ENCODE results near the gene STK10.

Gene STK10

DNA sequence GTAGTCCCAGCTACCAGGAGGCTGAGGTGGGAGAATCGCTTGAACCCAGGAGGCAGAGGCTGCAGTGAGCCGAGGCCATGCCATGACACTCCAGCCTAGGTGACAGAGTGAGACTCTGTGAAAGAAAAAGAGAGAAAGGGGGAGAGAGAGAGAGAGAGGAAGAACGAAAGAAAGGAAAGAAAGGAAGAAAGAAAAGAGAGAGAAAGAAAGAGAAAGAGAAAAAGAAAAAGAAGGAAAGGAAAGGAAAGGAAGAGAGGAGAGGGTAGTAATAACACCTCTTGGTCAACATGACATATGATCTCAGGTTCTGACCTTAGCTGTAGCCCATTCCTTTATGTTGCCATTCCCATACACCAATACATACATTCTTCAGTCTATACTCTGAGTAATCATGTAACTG, 195.7 kb downstream of the STK10 start:
- DNase-seq: no peak
- TF ChIP-seq, protein P1, sequence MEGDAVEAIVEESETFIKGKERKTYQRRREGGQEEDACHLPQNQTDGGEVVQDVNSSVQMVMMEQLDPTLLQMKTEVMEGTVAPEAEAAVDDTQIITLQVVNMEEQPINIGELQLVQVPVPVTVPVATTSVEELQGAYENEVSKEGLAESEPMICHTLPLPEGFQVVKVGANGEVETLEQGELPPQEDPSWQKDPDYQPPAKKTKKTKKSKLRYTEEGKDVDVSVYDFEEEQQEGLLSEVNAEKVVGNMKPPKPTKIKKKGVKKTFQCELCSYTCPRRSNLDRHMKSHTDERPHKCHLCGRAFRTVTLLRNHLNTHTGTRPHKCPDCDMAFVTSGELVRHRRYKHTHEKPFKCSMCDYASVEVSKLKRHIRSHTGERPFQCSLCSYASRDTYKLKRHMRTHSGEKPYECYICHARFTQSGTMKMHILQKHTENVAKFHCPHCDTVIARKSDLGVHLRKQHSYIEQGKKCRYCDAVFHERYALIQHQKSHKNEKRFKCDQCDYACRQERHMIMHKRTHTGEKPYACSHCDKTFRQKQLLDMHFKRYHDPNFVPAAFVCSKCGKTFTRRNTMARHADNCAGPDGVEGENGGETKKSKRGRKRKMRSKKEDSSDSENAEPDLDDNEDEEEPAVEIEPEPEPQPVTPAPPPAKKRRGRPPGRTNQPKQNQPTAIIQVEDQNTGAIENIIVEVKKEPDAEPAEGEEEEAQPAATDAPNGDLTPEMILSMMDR (IDR thresholded peaks at IDR 0.05; ENCODE audit: borderline replicate concordance, extremely low read depth, low read length, poor library complexity, severe bottlenecking): no peak
- no peak for TF ChIP-seq EZH2 (IDR thresholded peaks at IDR 0.05; ENCODE audit: borderline replicate concordance, low read depth, low read length, severe bottlenecking)
- Histone ChIP-seq H3K79me2 (ENCODE audit: insufficient read depth, low read length) (peaks cover 93% of the 10 kb centered on the region), H4K20me1 (ENCODE audit: insufficient read depth, low read length) (peaks cover 45% of the 10 kb centered on the region), H3K27me3 (ENCODE audit: insufficient read depth, low read length, poor library complexity) (no peaks in the 10 kb centered on the region), H3K9ac (ENCODE audit: low read depth, low read length) (no peak overlapping the region), H3K4me3 (ENCODE audit: low read depth in 1 of 2, low read length in 2 of 2) (no peak overlapping the region), H3K27ac (ENCODE audit: low read length) (no peak overlapping the region), H3K9me3 (ENCODE audit: insufficient read depth, low read length, severe bottlenecking) (no peaks in the 10 kb centered on the region), H2AFZ (ENCODE audit: low read depth, low read length) (no peak overlapping the region), H3K4me2 (ENCODE audit: insufficient read depth, low read length) (no peak overlapping the region), H3K4me1 (ENCODE audit: insufficient read depth, low read length) (no peaks in the 10 kb centered on the region), H3K36me3 (ENCODE audit: insufficient read depth, low read length) (peaks cover 43% of the 10 kb centered on the region)
- ATAC-seq (ENCODE audit: insufficient read depth, low read depth): no peak
